Iris pigment epithelial cell (primary cell): Measurements from ENCODE around the gene WNT8B.

Experiments used
- DNase-seq: peaks from one replicate; pipeline ENCODE4 v3.0.0-alpha.2; 2011; ENCODE audit warnings: low read depth

Gene WNT8B

DNA sequence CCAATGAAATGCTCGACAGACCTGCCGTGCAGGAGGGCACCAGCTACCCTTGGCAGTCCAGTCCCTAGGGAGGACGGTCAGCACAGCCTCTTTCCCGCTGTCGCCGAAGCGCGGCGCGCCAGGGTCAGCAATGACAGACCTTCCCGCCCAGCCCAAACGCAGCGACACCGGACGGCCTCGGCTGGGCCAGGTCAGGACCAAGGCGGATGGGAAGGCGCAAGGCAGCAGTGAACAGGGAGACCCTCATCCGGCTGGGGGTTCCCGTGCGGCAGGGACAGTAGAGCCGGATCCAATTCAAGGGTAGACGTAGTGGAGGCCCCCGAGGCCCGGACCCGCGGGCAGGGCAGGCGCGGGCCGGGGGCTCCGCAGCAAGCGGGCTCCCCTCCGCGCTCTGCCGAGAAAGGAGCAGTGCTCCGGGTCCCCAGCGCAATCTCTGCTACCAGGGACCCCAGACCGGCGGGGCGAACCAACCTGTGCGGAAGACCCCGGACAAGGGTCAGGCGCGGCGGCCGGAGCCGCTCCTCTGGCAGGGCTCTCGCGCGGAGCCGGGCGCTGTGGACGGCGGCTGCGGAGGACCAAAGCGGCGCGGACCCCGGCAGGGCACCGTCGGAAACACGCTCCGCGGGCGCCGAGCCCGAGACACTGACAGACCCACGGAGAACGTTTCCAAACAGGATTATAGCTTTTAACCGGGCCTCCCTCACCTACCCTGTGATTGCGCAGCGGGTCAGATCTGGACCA, 56.7 kb downstream of the WNT8B start, which contains the start of gene SEC31B:
Gene SEC31B (minus strand): TSS at position 551 of the 741 bp plus-strand sequence. CDS start 2,909 bp downstream, outside the sequence.
- DNase-seq: no peak

DNA sequence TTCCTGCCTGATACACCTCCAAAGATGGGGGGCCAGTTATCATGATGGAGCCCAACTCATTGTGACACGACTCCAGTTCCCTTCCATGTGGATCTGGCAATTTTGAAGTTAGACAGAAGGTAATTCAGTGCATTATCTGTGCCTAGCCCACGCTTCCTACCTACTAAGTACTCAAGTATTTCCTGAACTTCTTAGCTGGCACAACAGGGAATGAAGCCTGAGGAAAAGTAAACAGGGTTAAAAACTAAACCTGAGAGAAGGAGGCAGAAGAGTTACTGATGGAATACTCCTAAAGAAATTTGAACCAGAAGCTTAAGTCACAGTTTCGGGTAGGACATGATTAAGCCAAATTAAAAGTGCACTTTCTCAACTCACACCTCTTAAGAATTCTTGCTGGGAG, 58.0 kb downstream of the WNT8B start:
- peak; percentile 56 for DNase-seq

DNA sequence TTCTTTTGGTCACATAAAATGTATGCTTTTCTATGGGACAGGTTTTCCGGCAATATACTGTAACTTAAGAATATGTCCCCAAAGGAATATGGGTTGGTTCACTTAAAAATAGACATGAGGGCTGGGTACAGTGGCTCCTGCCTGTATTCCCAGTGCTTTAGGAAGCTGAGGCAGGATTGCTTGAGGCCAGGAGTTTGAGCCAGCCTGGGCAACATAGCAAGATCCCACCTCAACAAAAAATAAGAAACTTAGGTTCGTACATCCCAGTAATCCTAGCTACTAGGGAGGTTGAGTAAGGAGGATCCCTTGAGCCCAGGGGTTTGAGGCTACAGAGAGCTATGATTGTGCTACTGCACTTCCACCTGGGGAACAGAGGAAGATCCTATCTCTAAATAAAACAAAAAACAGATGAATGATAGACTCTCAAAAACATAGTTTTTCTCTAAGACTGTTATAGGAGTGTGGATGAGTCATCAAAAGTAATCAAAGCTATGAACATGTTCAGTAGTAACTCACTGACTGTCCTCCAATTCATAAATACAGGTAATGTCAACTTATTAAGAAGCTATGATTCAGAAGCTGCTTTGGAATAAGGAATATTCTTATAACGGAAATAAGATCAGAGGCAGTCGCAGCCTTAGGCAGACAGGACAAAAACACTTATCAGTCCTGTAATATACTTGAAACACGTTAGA, 59.4 kb downstream of the WNT8B start:
- peak; percentile 44 for DNase-seq

DNA sequence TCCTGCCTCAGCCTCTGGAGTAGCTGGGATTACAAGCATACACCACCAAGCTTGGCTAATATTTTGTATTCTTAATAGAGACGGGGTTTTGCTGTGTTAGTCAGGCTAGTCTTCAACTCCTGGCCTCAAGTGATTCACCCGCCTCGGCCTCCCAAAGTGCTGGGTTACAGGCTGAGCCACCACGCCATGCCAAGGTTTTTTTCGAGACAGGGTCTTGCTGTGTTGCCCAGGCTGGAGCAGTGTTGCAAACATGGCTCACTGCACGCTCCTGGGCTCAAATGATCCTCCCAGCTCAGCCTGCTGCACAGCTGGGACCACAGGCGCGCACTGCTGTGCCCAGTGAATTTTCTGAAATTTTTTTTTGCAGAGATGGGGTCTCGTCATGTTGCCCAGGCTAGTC, 60.1 kb downstream of the WNT8B start:
- peak; percentile 65 for DNase-seq

DNA sequence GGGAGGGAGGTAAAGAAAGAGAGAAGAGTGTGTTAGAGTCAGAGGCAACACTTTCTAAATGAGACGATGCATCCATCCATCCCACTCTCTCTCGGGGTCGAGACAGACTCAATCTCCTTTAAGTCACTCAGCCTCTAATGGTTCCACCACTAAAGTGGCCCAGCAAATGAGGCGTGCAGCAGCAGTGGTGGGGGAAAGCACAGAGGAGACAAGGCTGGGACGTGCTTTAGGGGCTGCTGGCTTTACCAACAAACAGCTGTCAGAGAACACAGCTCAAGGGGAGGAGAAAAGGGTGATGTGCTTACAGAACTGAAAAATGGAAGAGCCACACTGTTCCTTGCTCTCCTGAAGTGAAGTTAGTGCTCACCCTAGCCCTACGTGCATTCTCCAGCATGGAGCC, 61.4 kb downstream of the WNT8B start:
- DNase-seq: no peak

DNA sequence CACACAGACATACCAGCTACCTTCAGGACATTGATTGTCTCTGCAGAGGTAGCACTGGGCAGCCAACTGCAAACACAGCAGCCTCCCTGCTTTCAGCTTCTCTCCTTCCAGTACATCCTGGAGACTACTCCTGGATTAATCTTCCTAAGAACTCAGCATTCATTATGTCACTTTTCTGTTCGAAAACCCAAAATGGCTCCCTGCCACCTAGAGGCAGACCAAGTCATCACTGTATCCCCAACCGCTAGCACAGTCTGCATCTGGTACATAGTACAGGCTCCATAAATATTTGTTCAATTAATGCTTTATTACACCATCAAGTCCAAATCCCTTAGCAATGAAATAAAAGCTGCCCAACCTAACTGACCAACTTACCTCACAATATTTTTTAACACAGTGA, 61.8 kb downstream of the WNT8B start:
- no peak for DNase-seq

DNA sequence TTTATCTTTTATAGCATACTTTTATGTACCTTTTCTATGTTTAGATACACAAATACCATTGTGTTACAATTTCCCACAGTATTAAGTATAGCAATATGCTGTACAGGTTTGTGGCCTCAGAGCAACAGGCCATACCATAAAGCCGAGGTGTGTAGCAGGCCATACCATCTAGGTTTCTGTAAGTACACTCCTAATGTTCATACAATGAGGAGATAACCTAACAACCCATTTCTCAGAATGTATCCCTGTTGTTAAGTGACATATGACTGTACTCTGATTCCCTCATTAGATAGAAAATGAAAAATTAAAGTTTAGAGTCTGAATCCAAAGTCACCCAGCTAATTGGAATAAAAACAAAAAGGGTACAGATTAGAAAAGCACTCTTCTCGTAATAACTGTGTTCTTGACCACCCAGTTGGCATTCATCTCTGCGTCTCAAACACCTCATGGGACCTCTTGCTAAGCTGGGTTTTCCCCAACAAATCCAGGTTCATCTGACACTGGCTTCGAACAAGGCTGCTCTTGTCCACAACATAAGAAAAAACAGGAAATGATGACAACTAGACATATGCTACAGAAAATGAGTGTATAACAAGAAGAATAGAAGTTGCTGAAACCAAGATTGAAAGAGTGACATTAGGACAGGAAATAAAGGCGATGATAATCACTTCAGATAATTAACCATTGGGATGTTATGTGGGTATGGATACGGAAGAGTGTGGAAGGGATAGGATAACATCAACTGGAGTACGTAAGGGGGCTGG, 65.5 kb downstream of the WNT8B start:
- no peak for DNase-seq

DNA sequence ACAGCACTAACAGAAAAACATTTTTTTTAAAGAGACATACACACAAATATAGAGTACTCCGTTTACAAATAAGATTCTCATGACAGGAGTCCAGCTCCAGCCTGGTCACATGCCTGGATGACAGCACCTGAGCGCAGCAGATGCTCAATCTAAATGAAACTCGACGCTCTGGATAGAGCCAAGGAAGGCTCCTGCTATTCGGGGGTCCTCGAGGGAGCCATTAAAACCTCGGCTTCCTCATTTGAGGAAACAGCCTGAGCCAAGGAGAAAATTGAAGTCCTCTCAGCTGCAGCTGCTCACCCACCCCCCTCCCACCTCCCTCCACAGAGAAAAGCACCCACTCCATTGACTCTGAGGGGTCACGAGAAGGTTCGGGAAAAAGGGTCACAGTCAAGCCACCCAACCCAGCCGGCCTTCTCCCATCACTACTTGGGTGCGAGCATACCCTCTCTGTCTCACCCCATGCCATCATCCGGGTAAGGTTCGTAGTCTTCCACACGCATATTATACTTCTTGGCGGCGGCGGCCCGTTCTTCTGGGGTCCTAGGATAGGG, 66.2 kb downstream of the WNT8B start:
- no peak for DNase-seq

DNA sequence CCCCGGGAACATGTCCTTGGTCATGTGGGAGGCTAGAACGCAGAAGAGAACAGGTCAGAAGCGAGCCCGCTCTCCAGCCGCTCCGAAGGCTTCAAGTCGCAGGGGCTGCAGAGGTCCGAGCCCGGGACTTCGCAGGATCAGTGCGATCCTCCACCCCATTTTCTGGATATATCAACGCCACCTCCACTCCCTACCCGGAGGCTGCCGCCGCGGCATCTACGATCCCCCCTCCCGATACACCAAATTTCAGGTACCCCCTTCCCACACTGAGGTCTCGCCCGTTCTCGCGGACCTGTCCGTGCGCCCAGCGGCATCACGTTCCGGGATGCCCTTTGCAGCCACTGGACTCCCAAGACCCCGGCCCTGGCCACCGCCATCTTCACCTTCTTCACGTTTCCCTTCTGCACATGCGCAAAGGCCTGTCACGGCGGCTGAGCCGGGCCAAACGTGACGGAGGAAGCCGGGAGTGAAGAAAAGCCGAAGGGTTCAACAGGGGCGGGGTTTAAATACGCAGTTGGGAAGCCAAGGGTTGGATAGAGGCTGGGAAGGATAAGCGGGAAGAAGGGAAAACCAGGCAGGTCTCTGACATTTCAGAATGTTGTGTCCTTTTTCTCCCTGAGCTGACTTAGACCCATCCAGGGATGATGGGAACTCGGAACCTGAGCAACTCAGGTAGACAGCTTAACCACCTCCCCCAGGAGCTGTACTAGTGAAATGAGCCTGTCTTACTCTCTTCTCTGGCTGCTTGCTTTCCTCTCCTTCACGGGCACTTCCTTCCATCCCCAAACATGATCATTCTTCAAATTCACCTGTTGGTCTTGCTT, 66.9 kb downstream of the WNT8B start, which contains the start of gene NDUFB8:
Gene NDUFB8 (minus strand): TSS at position 397 of the 824 bp plus-strand sequence. CDS start 20 bp downstream, at position 377.
- peak; percentile 74 for DNase-seq

DNA sequence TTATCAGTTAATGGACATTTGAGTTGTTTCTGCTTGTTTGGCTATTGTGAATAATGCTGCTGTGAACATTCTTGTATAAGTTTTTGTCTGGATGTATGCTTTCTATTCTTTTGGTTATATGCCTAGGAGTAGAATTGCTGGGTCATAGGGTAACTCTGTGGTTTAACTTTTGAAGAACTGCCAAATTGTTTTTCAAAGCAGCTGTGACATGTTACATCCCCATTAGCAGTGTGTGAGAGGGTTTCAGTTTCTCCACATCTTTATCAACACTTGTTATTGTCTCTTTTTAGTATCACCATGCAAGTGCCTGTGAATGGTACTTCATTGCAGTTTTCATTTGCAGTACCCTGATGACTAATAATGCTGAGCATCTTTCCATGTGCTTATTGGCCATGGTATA, 69.0 kb downstream of the WNT8B start:
- DNase-seq: no peak
